GM23338 (cell line): Measurements from ENCODE around the gene DNAJC17. TPM values are rescaled to one million over a fixed set of nuclear protein-coding genes. Genes with fewer than 3 reads are reported as not detected.

Experiments
- ATAC-seq: fragments of 200-7000 bp; cut with Tn5 transposase; 3 replicates; pipeline ENCODE4 v1.9.1; 2020
- DNase-seq: peaks from one replicate; pipeline ENCODE4 v3.0.0-alpha.2; 2015; ENCODE audit warnings: low spot score
- H2AFZ ChIP-seq: fragments of 200-600 bp; sonication (generic); 2 replicates; pipeline ENCODE4 v1.8.0; 2016; ENCODE audit warnings: antibody characterized with exemption, mild to moderate bottlenecking, moderate library complexity
- H3F3A ChIP-seq: fragments of 200-600 bp; sonication (generic); replicated peaks from 2 replicates; pipeline ENCODE4 v1.8.0; 2017; ENCODE audit warnings: antibody characterized with exemption, mixed run types, low read depth
- H3K27ac ChIP-seq: fragments of 200-600 bp; sonication (generic); 2 replicates; pipeline ENCODE4 v1.6.1; 2016; ENCODE audit warnings: low read depth
- H3K27me3 ChIP-seq: fragments of 200-600 bp; sonication (generic); 2 replicates; pipeline ENCODE4 v1.8.0; 2016; ENCODE audit warnings: mild to moderate bottlenecking, mixed run types, moderate library complexity; ENCODE audit not compliant: insufficient read depth
- H3K36me3 ChIP-seq: fragments of 200-600 bp; sonication (generic); 2 replicates; pipeline ENCODE4 v1.8.0; 2016; ENCODE audit warnings: mild to moderate bottlenecking; ENCODE audit not compliant: insufficient read depth
- H3K4me1 ChIP-seq: fragments of 200-600 bp; sonication (generic); 2 replicates; pipeline ENCODE4 v1.8.0; 2016; ENCODE audit warnings: mild to moderate bottlenecking, moderate library complexity; ENCODE audit not compliant: insufficient read depth
- H3K4me2 ChIP-seq: fragments of 200-600 bp; sonication (generic); 2 replicates; pipeline ENCODE4 v1.7.1; 2017; ENCODE audit warnings: mixed run types
- H3K4me3 ChIP-seq: fragments of 200-600 bp; sonication (generic); 2 replicates; pipeline ENCODE4 v1.6.1; 2016; ENCODE audit warnings: mixed run types
- H3K79me2 ChIP-seq: fragments of 200-600 bp; sonication (generic); replicated peaks from 2 replicates; pipeline ENCODE4 v1.8.0; 2017; ENCODE audit warnings: mild to moderate bottlenecking; ENCODE audit not compliant: insufficient read depth
- H3K9me2 ChIP-seq: fragments of 200-600 bp; sonication (generic); 2 replicates; pipeline ENCODE4 v1.8.0; 2017; ENCODE audit not compliant: insufficient read depth
- H4K20me1 ChIP-seq: fragments of 200-600 bp; sonication (generic); replicated peaks from 2 replicates; pipeline ENCODE4 v1.8.0; 2017; ENCODE audit warnings: mild to moderate bottlenecking; ENCODE audit not compliant: insufficient read depth
- H3K27ac Mint-ChIP-seq: 2 replicates; pipeline ENCODE4 v1.8.0; 2020; ENCODE audit warnings: inconsistent platforms, mild to moderate bottlenecking, moderate library complexity, mixed read lengths
- H3K27me3 Mint-ChIP-seq: 3 replicates; pipeline ENCODE4 v1.8.0; 2022; ENCODE audit warnings: low read depth, mild to moderate bottlenecking, moderate library complexity, mixed read lengths, inconsistent platforms; ENCODE audit not compliant: insufficient read depth, poor library complexity
- H3K36me3 Mint-ChIP-seq: 3 replicates; pipeline ENCODE4 v1.8.0; 2021; ENCODE audit warnings: low read depth, mild to moderate bottlenecking, inconsistent platforms, moderate library complexity, mixed read lengths
- H3K4me1 Mint-ChIP-seq: 3 replicates; pipeline ENCODE4 v1.8.0; 2020; ENCODE audit warnings: mild to moderate bottlenecking, inconsistent platforms, mixed read lengths
- H3K4me3 Mint-ChIP-seq: 3 replicates; pipeline ENCODE4 v1.8.0; 2021; ENCODE audit warnings: moderate library complexity, mild to moderate bottlenecking, inconsistent platforms, mixed read lengths
- H3K9me3 Mint-ChIP-seq: 3 replicates; pipeline ENCODE4 v1.8.0; 2020; ENCODE audit warnings: moderate library complexity, mild to moderate bottlenecking, inconsistent platforms, mixed read lengths
- ETS1 ChIP-seq: IDR thresholded peaks from 2 replicates; pipeline ENCODE4 v1.6.1; 2016; ENCODE audit warnings: antibody characterized with exemption
- EZH2 ChIP-seq: fragments of 200-600 bp; sonication (generic); IDR thresholded peaks from one replicate; pipeline ENCODE4 v1.8.0; 2017; ENCODE audit warnings: antibody characterized with exemption, mild to moderate bottlenecking, low read depth; ENCODE audit not compliant: unreplicated experiment
- ZNF114 ChIP-seq: fragments of 250-450 bp; sonication (Bioruptor Pico); IDR thresholded peaks from 2 replicates; pipeline ENCODE4 v1.5.0; 2020; ENCODE audit warnings: mild to moderate bottlenecking, moderate library complexity
- ZNF331 ChIP-seq: fragments of 250-450 bp; sonication (Bioruptor Pico); IDR thresholded peaks from 2 replicates; pipeline ENCODE4 v1.5.0; 2020; ENCODE audit warnings: low read depth, mild to moderate bottlenecking, moderate library complexity
- polyA plus RNA-seq: library from polyadenylated mRNA; unstranded; fragments of >200 nt; fragmentation: Nextera tagmentation; extraction: Ambion mirVana; gene quantifications from 2 replicates; pipeline ENCODE4 v1.2.1, GENCODE V29; 2016
- total RNA-seq: library from RNA; depleted of rRNA; stranded (reverse); fragments of >200 nt; shearing (Covaris generic); gene quantifications from 2 replicates; pipeline ENCODE4 v1.2.3, GENCODE V29; 2014
- TF ChIP-seq, protein P1 (sequence below): IDR thresholded peaks from one replicate; pipeline ENCODE4 v1.6.1; 2018; ENCODE audit warnings: antibody characterized with exemption; ENCODE audit not compliant: unreplicated experiment
- TF ChIP-seq, protein P2 (sequence below), 2 experiments: fragments of 200-600 bp in 1 of 2; sonication (generic) in 1 of 2; conservative IDR thresholded peaks; 2 replicates each; pipeline versions ENCODE4 v1.5.1 to v1.6.1; 2016 to 2017; ENCODE audit warnings: antibody characterized with exemption in 2 of 2, low read depth in 2 of 2, mild to moderate bottlenecking in 2 of 2, moderate library complexity in 1 of 2

DNAJC17 gene
- total and polyA plus RNA-seq, 2 experiments from 2014 or later = 23.0 to 77.6 TPM

- TF ChIP-seq, protein P1, sequence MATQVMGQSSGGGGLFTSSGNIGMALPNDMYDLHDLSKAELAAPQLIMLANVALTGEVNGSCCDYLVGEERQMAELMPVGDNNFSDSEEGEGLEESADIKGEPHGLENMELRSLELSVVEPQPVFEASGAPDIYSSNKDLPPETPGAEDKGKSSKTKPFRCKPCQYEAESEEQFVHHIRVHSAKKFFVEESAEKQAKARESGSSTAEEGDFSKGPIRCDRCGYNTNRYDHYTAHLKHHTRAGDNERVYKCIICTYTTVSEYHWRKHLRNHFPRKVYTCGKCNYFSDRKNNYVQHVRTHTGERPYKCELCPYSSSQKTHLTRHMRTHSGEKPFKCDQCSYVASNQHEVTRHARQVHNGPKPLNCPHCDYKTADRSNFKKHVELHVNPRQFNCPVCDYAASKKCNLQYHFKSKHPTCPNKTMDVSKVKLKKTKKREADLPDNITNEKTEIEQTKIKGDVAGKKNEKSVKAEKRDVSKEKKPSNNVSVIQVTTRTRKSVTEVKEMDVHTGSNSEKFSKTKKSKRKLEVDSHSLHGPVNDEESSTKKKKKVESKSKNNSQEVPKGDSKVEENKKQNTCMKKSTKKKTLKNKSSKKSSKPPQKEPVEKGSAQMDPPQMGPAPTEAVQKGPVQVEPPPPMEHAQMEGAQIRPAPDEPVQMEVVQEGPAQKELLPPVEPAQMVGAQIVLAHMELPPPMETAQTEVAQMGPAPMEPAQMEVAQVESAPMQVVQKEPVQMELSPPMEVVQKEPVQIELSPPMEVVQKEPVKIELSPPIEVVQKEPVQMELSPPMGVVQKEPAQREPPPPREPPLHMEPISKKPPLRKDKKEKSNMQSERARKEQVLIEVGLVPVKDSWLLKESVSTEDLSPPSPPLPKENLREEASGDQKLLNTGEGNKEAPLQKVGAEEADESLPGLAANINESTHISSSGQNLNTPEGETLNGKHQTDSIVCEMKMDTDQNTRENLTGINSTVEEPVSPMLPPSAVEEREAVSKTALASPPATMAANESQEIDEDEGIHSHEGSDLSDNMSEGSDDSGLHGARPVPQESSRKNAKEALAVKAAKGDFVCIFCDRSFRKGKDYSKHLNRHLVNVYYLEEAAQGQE = no peak
These were observed 44.1 kb downstream of the DNAJC17 start (continued) for GRCh38 chr15:40762919-40763800.

- no peak for ATAC-seq
- peaks cover 12% of the 10 kb centered on the region for H3K27me3 Mint-ChIP-seq
- no peaks in the 10 kb centered on the region for H3K79me2 ChIP-seq
- H3K9me2 ChIP-seq = no peaks in the 10 kb centered on the region
- H3K4me3 Mint-ChIP-seq = no peak overlapping the region
- H2AFZ ChIP-seq = no peak overlapping the region
- no peaks in the 10 kb centered on the region for H3K9me3 Mint-ChIP-seq
- H3K27ac ChIP-seq = no peak overlapping the region
- peaks cover 17% of the 10 kb centered on the region for H3K4me1 Mint-ChIP-seq
- DNase-seq = no peak
- no peak overlapping the region for H3K4me2 ChIP-seq
- H3K4me3 ChIP-seq = no peak overlapping the region
- H3K36me3 Mint-ChIP-seq = no peaks in the 10 kb centered on the region; the same call in 2 of the 3 replicates
- H3K4me1 ChIP-seq = peaks cover 14% of the 10 kb centered on the region
- TF ChIP-seq, protein P2, sequence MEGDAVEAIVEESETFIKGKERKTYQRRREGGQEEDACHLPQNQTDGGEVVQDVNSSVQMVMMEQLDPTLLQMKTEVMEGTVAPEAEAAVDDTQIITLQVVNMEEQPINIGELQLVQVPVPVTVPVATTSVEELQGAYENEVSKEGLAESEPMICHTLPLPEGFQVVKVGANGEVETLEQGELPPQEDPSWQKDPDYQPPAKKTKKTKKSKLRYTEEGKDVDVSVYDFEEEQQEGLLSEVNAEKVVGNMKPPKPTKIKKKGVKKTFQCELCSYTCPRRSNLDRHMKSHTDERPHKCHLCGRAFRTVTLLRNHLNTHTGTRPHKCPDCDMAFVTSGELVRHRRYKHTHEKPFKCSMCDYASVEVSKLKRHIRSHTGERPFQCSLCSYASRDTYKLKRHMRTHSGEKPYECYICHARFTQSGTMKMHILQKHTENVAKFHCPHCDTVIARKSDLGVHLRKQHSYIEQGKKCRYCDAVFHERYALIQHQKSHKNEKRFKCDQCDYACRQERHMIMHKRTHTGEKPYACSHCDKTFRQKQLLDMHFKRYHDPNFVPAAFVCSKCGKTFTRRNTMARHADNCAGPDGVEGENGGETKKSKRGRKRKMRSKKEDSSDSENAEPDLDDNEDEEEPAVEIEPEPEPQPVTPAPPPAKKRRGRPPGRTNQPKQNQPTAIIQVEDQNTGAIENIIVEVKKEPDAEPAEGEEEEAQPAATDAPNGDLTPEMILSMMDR (conservative IDR thresholded peaks at IDR 0.05; ENCODE audit: low read depth in 2 of 2) = no peak
- no peak for TF ChIP-seq ZNF331 (CRISPR knock-in tag)
- no peak for TF ChIP-seq ZNF114 (CRISPR knock-in tag)
- TF ChIP-seq EZH2 = no peak
- no peak for TF ChIP-seq ETS1
- H3K36me3 ChIP-seq = no peaks in the 10 kb centered on the region
- no peaks in the 10 kb centered on the region for H4K20me1 ChIP-seq
- 0 out of 2 replicates have a peak, but pooled peaks cover 4% of the 10 kb centered on the region for H3K27me3 ChIP-seq
- H3K27ac Mint-ChIP-seq = no peak overlapping the region
- H3F3A ChIP-seq = peaks cover 17% of the 10 kb centered on the region
These were observed 47.3 kb downstream of the DNAJC17 start for GRCh38 chr15:40759961-40760360.
